Hepatocyte (in vitro differentiated cells): Measurements from ENCODE around the gene GUCY1A1.

Experiments
- CTCF ChIP-seq: fragments of 200-600 bp; sonication (generic); IDR thresholded peaks from 2 replicates; pipeline ENCODE4 v1.5.1; 2016; ENCODE audit warnings: antibody characterized with exemption, mild to moderate bottlenecking; ENCODE audit not compliant: poor library complexity
- EZH2 ChIP-seq: fragments of 200-600 bp; sonication (generic); IDR thresholded peaks from 2 replicates; pipeline ENCODE4 v1.6.1; 2016; ENCODE audit warnings: antibody characterized with exemption, mild to moderate bottlenecking, borderline replicate concordance
- EZH2phosphoT487 ChIP-seq: fragments of 200-600 bp; sonication (generic); IDR thresholded peaks from one replicate; pipeline ENCODE4 v1.6.1; 2018; ENCODE audit warnings: antibody characterized with exemption, mild to moderate bottlenecking, low read depth, moderate library complexity; ENCODE audit not compliant: unreplicated experiment, severe bottlenecking

- TF ChIP-seq EZH2 (no peak), CTCF (no peak), EZH2phosphoT487 (no peak)
Observed at GRCh38 chr4:155667222-155667567, 547 bp downstream of the GUCY1A1 start.
